Loucy (cell line): ENCODE results near the gene SMAD7.

Experiments
- CTCF ChIP-seq: fragments of 200-600 bp; sonication (generic); conservative IDR thresholded peaks from 2 replicates; pipeline ENCODE4 v1.5.1; 2014; ENCODE audit warnings: mild to moderate bottlenecking, antibody characterized with exemption, low read length
- EZH2phosphoT487 ChIP-seq: fragments of 200-600 bp; IDR thresholded peaks from 2 replicates; pipeline ENCODE4 v1.6.1; 2018; ENCODE audit warnings: antibody characterized with exemption, mild to moderate bottlenecking, moderate library complexity, borderline replicate concordance

GRCh38 chr18:48892146-48892855 lies 58.5 kb downstream of the SMAD7 start:
- TF ChIP-seq CTCF = no peak
- TF ChIP-seq EZH2phosphoT487 = no peak
